ENCODE measurements around the gene MALRD1. TPM values are rescaled to one million over a fixed set of nuclear protein-coding genes. Genes with fewer than 3 reads are reported as not detected.

MALRD1 gene
- total RNA-seq, 1 experiment from 2014 or later, result not detected

DNA sequence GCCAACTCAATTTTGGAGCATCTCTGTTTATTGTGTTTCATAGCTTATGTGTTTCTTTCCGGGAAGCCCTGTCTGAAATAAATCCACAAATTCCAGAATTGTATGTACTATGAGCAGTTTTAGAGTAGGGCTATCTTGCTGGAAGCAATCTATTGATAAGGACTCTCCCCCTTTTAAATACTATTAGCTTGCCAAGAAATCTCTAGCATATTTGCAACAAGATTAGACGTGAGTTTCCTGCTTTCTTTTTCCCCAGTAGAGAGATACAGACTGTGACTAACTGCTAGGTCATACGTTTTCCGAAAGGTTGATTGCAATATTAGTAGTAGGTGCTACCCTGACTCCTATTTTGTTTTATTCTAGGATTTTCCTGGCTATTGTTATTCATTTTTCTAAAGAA lies 277.0 kb downstream of the MALRD1 start:
- ChIA-PET POLR2A (interaction anchor here (0.6 kb wide), 1 partner anchor 122 kb away, joined by 3 read pairs; no protein-coding TSS in a partner anchor), CTCF (interaction anchor here (0.6 kb wide), 1 partner anchor 535 kb away, joined by 3 read pairs; no protein-coding TSS in a partner anchor)
- Mint-ChIP-seq H3K9me3 (ENCODE audit: unreplicated experiment) (no peaks in the 10 kb centered on the region), H3K4me3 (ENCODE audit: unreplicated experiment) (no peak overlapping the region), H3K36me3 (ENCODE audit: insufficient read depth, unreplicated experiment) (no peaks in the 10 kb centered on the region), H3K27me3 (ENCODE audit: insufficient read depth, unreplicated experiment) (no peaks in the 10 kb centered on the region), H3K4me1 (ENCODE audit: insufficient read depth, unreplicated experiment) (peaks cover 10% of the 10 kb centered on the region), H3K27ac (ENCODE audit: low read depth, unreplicated experiment) (peak overlapping the region; percentile 29)
- TF ChIP-seq, protein P1, sequence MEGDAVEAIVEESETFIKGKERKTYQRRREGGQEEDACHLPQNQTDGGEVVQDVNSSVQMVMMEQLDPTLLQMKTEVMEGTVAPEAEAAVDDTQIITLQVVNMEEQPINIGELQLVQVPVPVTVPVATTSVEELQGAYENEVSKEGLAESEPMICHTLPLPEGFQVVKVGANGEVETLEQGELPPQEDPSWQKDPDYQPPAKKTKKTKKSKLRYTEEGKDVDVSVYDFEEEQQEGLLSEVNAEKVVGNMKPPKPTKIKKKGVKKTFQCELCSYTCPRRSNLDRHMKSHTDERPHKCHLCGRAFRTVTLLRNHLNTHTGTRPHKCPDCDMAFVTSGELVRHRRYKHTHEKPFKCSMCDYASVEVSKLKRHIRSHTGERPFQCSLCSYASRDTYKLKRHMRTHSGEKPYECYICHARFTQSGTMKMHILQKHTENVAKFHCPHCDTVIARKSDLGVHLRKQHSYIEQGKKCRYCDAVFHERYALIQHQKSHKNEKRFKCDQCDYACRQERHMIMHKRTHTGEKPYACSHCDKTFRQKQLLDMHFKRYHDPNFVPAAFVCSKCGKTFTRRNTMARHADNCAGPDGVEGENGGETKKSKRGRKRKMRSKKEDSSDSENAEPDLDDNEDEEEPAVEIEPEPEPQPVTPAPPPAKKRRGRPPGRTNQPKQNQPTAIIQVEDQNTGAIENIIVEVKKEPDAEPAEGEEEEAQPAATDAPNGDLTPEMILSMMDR (IDR thresholded peaks at IDR 0.05; ENCODE audit: unreplicated experiment), result no peak
- intact Hi-C loops (cut with micrococcal nuclease), result no loop called here
- peak; percentile 11 for DNase-seq (ENCODE audit: unreplicated experiment)
- no TSS peak for BruUV-seq (replicated peaks)

DNA sequence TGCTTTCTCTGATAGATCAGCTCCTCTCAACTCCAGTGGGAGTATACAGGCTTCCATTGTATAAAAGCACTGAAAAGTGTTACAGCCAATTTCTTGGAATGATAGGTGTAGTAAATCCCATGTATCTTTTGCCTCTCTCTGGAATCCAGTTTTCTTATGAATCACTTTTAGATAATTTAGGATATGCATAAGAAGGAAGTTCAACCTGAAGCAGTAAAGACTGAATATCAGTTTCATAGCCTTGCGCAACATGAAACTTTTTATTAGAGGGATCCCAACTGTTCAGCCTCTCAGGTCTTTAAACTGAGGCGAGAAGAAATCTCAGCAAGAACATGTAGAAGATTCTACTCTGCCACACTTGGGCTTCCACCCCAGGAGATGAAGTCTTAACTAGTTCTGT lies 280.0 kb downstream of the MALRD1 start:
- TF ChIP-seq, protein P1 (IDR thresholded peaks at IDR 0.05; ENCODE audit: unreplicated experiment), result no peak
- intact Hi-C loops (cut with micrococcal nuclease), result no loop called here
- no peaks in the 10 kb centered on the region for H3K27me3 Mint-ChIP-seq (ENCODE audit: insufficient read depth, unreplicated experiment)
- BruUV-seq (replicated peaks), result no TSS peak
- ChIA-PET POLR2A (no interaction called here), CTCF (no interaction called here)
- peaks cover 10% of the 10 kb centered on the region for H3K4me1 Mint-ChIP-seq (ENCODE audit: insufficient read depth, unreplicated experiment)
- H3K36me3 Mint-ChIP-seq (ENCODE audit: insufficient read depth, unreplicated experiment), result no peaks in the 10 kb centered on the region
- no peak overlapping the region for H3K27ac Mint-ChIP-seq (ENCODE audit: low read depth, unreplicated experiment)
- H3K9me3 Mint-ChIP-seq (ENCODE audit: unreplicated experiment), result no peaks in the 10 kb centered on the region
- H3K4me3 Mint-ChIP-seq (ENCODE audit: unreplicated experiment), result no peak overlapping the region
- no peak for DNase-seq (ENCODE audit: unreplicated experiment)

DNA sequence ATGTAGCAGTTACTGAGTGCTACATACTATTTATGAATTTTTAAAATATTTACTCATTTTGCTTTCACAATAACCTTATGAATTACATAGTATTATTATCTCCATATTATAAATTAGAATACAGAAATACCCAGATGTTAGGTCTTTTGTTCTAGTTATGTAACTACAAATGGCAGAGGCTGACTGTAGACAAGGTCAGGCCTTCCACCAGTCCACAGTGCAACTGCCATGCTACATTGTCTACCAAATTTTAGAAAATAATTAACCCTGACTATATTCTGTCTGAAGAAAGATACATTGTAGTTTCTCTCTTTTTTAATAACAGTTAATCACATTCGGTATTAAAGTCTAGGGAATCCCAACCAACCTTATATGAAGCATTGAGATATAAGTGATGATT lies 280.9 kb downstream of the MALRD1 start:
- no peaks in the 10 kb centered on the region for H3K27me3 Mint-ChIP-seq (ENCODE audit: insufficient read depth, unreplicated experiment)
- POLR2A ChIA-PET, result no interaction called here
- intact Hi-C loops (cut with micrococcal nuclease), result no loop called here

DNA sequence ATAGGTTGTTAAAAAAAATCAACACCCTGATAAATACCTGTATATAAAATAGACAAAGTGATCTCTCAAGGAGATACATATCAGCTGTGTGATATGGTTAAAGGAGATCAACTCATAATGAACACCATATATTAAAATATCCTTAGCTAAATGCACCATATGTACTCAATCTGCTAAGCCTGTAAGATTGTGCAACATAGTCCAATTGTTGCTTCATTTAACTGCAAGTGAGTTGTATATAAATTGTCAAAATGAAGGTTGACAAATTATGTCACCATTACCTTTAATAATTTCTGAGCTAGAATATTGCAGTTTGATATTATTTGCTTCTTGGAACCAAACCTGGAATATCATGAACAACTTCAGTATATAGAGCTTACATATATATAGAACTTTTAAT lies 283.7 kb downstream of the MALRD1 start:
- ChIA-PET POLR2A (interaction anchor here (0.6 to 0.7 kb wide), 2 partner anchors 105 to 773 kb away, joined by 3 to 4 read pairs; no protein-coding TSS in a partner anchor), CTCF (interaction anchor here (0.6 to 0.8 kb wide), 3 partner anchors 157 to 592 kb away, joined by 3 read pairs; no protein-coding TSS in a partner anchor)
- TF ChIP-seq, protein P1 (IDR thresholded peaks at IDR 0.05; ENCODE audit: unreplicated experiment), result no peak
- H3K36me3 Mint-ChIP-seq (ENCODE audit: insufficient read depth, unreplicated experiment), result no peaks in the 10 kb centered on the region
- BruUV-seq (replicated peaks), result no TSS peak
- intact Hi-C loops (cut with micrococcal nuclease), result no loop called here
- no peaks in the 10 kb centered on the region for H3K9me3 Mint-ChIP-seq (ENCODE audit: unreplicated experiment)
- H3K4me3 Mint-ChIP-seq (ENCODE audit: unreplicated experiment), result no peak overlapping the region
- peak; percentile 45 for DNase-seq (ENCODE audit: unreplicated experiment)
- H3K27me3 Mint-ChIP-seq (ENCODE audit: insufficient read depth, unreplicated experiment), result no peaks in the 10 kb centered on the region
- no peak overlapping the region for H3K27ac Mint-ChIP-seq (ENCODE audit: low read depth, unreplicated experiment)
- peaks cover 5% of the 10 kb centered on the region for H3K4me1 Mint-ChIP-seq (ENCODE audit: insufficient read depth, unreplicated experiment)

More for the DNA sequence above, 280.9 kb downstream of the MALRD1 start:
- no peak overlapping the region for H3K27ac Mint-ChIP-seq (ENCODE audit: low read depth, unreplicated experiment)
- no peaks in the 10 kb centered on the region for H3K36me3 Mint-ChIP-seq (ENCODE audit: insufficient read depth, unreplicated experiment)
- TF ChIP-seq, protein P1 (IDR thresholded peaks at IDR 0.05; ENCODE audit: unreplicated experiment), result no peak
- peaks cover 10% of the 10 kb centered on the region for H3K4me1 Mint-ChIP-seq (ENCODE audit: insufficient read depth, unreplicated experiment)
- BruUV-seq (replicated peaks), result no TSS peak
- H3K9me3 Mint-ChIP-seq (ENCODE audit: unreplicated experiment), result no peaks in the 10 kb centered on the region
- CTCF ChIA-PET, result interaction anchor here (0.7 kb wide), 1 partner anchor 645 kb away, joined by 5 read pairs; no protein-coding TSS in a partner anchor
- no peak for DNase-seq (ENCODE audit: unreplicated experiment)
- H3K4me3 Mint-ChIP-seq (ENCODE audit: unreplicated experiment), result no peak overlapping the region

All from MCF 10A (cell line).